ENCODE measurements around the gene RGS9BP. TPM values are rescaled to one million over a fixed set of nuclear protein-coding genes. Genes with fewer than 3 reads are reported as not detected.

Gene RGS9BP
- total and polyA plus RNA-seq, 2 of the 13 experiments (the other 11 are each of a cell fraction or from before 2014, with no cell fraction given): 0.01 TPM; not detected in 1

DNA sequence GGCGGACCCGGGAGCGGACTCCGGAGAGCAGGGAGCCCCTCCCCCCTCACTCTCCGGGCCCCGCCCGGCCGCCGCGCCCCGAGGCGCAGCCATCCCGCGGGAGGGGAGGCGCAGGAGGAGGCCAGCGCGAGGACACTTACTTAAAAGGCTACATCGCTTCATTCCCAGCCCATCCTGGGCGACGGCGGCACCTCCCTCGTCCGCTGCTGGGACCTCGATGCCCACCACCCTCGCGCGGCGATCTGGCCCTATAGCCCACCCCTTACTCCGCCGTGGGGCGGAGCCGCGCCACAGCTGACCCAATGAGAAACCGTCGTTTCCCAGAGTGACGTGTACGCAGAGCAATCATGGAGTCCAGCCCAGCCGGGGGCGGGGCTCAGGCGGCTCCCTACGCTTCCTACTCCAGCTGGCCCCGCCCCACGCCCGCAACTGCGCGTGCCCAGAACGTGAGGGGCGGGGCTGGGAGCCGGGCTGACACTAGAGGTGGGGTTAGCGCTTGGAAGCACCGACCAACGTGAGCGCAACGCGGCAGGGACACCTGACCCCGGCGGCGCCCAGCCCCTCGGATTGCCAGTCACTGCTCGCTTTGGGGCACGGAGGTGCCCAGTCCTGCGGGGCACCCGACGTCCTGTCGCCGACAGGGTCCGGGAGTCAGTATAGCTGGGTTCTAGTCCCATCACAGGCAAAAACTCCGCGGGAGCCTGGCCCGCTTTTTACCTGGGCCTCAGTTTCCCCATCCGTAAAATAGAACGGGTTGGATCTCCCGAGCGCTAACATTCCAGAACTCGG lies 523 bp upstream of the RGS9BP start, which contains the start of gene ANKRD27 (continued):
- no peak for TF ChIP-seq ZBTB26 (CRISPR knock-in tag; IDR thresholded peaks at IDR 0.05; ENCODE audit: borderline replicate concordance)
- TF ChIP-seq FOXP1 (IDR thresholded peaks at IDR 0.05): no peak
- TF ChIP-seq FOXP1 (CRISPR knock-in tag; IDR thresholded peaks at IDR 0.05): no peak
- 0 out of 2 replicates have a peak, but pooled peaks have one; percentile 21 for TF ChIP-seq TFDP1 (CRISPR knock-in tag; IDR thresholded peaks at IDR 0.05; ENCODE audit: borderline replicate concordance)
- TF ChIP-seq ZNF672 (CRISPR knock-in tag; IDR thresholded peaks at IDR 0.05): no peak
- TF ChIP-seq TFE3 (CRISPR knock-in tag; IDR thresholded peaks at IDR 0.05): no peak
- no peak for TF ChIP-seq FOXK1 (CRISPR knock-in tag; IDR thresholded peaks at IDR 0.05; ENCODE audit: borderline replicate concordance, low read depth)
- TF ChIP-seq RARG (CRISPR knock-in tag; IDR thresholded peaks at IDR 0.05; ENCODE audit: low read depth): no peak
- TF ChIP-seq ZNF350 (CRISPR knock-in tag; IDR thresholded peaks at IDR 0.05; ENCODE audit: borderline replicate concordance, low read depth): no peak; the same call in 1 of the 2 replicates
- peak; percentile 8; the same call in 1 of the 2 replicates for TF ChIP-seq POGZ (CRISPR knock-in tag; IDR thresholded peaks at IDR 0.05)
- peak; percentile 22; the same call in 1 of the 2 replicates for TF ChIP-seq PITX1 (CRISPR knock-in tag; IDR thresholded peaks at IDR 0.05)
- TF ChIP-seq, protein P1, sequence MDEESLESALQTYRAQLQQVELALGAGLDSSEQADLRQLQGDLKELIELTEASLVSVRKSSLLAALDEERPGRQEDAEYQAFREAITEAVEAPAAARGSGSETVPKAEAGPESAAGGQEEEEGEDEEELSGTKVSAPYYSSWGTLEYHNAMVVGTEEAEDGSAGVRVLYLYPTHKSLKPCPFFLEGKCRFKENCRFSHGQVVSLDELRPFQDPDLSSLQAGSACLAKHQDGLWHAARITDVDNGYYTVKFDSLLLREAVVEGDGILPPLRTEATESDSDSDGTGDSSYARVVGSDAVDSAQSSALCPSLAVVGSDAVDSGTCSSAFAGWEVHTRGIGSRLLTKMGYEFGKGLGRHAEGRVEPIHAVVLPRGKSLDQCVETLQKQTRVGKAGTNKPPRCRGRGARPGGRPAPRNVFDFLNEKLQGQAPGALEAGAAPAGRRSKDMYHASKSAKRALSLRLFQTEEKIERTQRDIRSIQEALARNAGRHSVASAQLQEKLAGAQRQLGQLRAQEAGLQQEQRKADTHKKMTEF (CRISPR knock-in tag; IDR thresholded peaks at IDR 0.05): peak; percentile 27; the same call in 1 of the 2 replicates
- no peak for TF ChIP-seq ZNF432 (CRISPR knock-in tag; IDR thresholded peaks at IDR 0.05; ENCODE audit: borderline replicate concordance)
- peak; percentile 29 for TF ChIP-seq ZNF781 (CRISPR knock-in tag; IDR thresholded peaks at IDR 0.05; ENCODE audit: borderline replicate concordance, not compliant biosample characterization)
- no peak for TF ChIP-seq ZNF552 (CRISPR knock-in tag; IDR thresholded peaks at IDR 0.05; ENCODE audit: borderline replicate concordance)
- TF ChIP-seq KLF9 (CRISPR knock-in tag; IDR thresholded peaks at IDR 0.05; ENCODE audit: low read depth): no peak

All from HepG2 (cell line).